HG03025 (cell line): ENCODE results near the gene SEMA6B.

Experiments used
- ATAC-seq: cut with Tn5 transposase; IDR thresholded peaks from one replicate; pipeline ENCODE4 v1.9.1; 2021; ENCODE audit warnings: mild to moderate bottlenecking, moderate library complexity; ENCODE audit not compliant: unreplicated experiment, low FRiP score

Gene SEMA6B

GRCh38 chr19:4516199-4516938 is 43.1 kb downstream of the SEMA6B start:
- ATAC-seq: no peak

DNA sequence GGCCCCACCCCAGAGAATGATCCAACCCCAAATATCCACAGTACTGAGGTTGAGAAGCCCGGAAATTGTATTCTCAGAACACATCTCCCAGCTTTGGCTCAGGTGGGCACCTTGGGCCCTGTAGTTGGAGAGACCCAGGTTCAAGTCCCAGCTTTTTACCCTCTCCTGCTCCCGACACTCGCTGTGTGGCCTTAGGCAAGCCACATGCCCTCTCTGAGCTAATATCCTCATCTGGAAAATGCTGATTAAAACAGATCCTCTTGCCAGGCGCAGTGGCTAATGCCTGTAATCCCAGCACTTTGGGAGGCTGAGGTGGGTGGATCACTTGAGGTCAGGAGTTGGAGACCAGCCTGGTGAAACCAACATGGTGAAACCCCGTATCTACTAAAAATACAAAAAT is 43.8 kb downstream of the SEMA6B start:
- ATAC-seq: no peak

GRCh38 chr19:4513248-4513647 is 46.2 kb downstream of the SEMA6B start:
- no peak for ATAC-seq

DNA sequence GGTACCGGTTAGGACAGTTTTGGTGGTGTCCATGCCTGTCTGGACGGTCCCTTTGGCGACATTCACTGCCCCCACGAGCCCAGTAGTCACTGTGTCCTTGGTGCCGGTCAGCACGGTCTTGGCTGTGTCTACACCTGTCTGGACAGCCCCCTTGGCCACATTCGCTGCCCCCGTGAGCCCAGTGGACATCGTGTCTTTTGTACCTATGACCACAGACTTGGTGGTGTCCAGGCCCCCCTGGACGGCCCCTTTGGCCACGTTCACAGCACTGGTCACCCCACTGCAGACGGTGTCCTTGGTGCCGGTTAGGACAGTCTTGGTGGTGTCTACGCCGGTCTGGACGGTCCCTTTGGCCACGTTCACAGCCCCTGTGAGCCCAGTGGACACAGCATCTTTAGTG is 47.4 kb downstream of the SEMA6B start:
- ATAC-seq: no peak

GRCh38 chr19:4511300-4512054 is 48.0 kb downstream of the SEMA6B start:
- no peak for ATAC-seq

GRCh38 chr19:4510435-4511255 is 48.8 kb downstream of the SEMA6B start:
- ATAC-seq: no peak

DNA sequence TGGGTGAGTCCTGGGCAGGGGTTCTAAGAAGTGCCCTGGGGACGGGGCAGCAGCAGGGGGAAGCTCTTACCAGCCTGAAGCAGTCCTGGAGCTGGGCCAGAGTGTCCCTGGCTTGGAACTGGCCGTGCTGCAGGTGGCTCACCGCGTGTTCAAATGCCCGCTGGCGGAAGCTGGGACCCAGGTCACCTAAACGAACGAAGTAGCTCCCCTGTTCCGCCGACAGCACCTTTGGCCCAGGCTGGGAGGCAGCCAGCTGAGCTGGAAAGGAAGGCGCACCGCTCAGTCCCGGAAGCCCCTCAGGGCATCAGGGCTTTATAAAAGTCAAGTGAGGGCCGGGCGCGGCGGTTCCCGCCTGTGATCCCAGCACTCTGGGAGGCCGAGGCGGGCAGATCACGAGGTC is 50.8 kb downstream of the SEMA6B start:
- no peak for ATAC-seq

- no peak for ATAC-seq
These were observed 51.7 kb downstream of the SEMA6B start for GRCh38 chr19:4507804-4508203.

- ATAC-seq: no peak
These were observed 52.4 kb downstream of the SEMA6B start for GRCh38 chr19:4507150-4507452.

- ATAC-seq: no peak
These were observed 52.9 kb downstream of the SEMA6B start for GRCh38 chr19:4506449-4507149.

GRCh38 chr19:4505570-4506448 is 53.7 kb downstream of the SEMA6B start:
- ATAC-seq: no peak

DNA sequence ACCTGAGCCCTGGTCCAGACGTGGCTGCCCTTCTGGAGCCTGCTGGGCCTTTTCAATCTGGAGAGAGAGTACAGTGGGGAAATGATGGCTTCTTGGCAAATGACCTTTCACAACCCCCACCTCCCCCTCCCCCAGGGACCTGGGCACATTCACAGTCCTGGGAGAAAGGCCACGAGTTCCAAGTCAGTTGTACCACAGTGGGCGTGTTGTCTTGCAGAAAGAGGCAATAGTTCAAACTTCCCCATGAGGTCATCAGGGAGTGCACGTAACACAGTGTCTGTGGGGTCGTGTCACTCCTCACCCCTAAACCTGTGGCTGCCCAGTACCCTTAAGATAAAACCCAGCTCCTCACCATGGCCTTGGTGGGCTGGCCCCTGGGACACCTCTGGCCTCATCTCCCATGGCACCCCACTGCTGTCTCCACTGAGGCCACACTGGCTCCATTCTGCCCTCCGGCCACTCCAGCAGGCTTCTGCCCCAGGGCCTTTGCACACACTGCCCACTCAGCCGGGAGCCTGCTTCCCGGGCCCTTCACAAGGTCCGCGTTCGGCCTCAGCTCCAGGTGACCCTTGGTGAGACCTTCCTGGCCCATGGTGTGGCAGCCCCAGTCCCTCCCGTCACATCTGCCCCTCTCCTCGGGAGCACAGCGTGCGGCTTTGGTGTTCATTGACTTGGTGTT is 54.5 kb downstream of the SEMA6B start:
- no peak for ATAC-seq

- ATAC-seq: no peak
These were observed 55.2 kb downstream of the SEMA6B start for GRCh38 chr19:4504297-4504701.

- ATAC-seq: no peak
These were observed 55.7 kb downstream of the SEMA6B start for GRCh38 chr19:4503825-4504170.

DNA sequence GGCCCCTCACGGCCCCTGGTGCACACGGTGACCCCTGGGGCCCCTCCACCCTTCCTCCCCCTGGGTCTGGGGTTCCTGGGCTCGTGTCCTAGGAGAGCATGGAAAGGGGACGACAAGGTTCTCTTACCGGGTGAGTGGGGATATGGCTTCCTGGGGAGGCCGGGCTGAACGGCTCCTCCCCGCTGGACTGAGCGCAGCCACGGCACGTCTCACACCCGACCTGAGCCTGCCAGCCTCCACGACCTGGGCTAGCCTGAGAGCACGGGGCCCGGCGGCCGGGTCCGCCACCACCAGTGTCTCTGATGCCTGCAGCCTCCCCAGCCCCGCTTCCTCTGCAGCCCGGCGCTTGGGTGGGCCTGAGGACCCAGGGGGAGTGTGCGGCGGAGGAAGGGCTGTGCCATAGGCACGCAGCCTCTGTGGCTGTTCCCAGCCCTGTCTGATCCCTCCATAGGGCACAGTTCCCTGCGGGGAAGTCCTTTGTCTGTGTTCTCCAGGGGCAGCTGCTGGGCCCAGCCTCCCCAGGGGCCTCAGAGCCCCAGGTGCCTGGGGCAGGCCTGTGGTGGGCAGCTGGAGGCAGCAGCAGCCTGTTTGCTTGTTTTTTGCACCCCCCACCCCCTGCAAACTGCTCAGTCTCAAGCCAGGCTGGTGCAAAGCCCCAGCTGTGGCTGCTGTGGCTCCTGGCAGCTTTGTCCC is 56.2 kb downstream of the SEMA6B start:
- no peak for ATAC-seq

DNA sequence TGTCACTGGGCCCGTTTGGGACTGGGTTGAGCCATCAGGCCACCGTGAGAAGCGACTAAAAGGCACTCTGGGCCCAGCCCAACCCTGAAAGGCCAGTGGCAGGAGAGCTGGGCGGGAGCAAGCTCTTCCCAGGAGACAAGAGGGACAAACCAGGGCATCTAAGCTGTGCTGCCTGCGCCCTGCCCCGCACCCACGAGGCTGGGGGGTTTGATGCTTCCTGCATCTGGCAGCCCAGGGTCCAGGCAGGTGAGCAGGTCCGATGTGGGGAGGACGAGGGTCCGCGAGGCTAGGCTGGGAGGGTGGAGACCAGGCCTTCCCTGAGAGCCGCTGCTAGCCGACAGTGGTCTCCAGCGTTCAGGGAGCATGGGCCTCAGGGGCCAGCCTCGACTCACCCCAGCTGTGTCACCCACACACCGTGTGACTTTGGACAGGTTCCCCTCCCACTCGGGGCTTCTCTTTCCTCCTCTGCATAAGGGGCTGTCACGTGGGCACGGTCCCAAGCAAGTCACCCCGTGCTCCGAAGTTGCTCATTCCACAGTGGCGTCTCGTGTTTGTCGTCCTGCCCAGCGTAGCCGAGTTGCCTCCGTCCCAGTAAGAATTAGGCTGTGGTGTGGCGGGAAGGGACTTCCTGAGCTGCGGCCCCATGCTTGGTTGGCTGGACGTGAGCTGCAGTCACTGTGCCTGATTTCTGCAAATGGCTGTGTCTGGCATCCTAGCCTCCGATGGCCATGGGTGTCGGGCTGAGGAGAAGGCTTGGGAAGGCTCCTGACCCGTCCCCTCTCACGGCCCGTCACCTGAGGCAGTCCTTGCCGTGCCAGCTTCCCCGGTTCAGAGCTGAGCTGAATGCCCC is 57.0 kb downstream of the SEMA6B start:
- ATAC-seq: no peak

- no peak for ATAC-seq
These were observed 57.8 kb downstream of the SEMA6B start for GRCh38 chr19:4501691-4502090.
